ENCODE data around the gene NACA2. TPM values are rescaled to one million over a fixed set of nuclear protein-coding genes. Genes with fewer than 3 reads are reported as not detected.

NACA2 gene
- total RNA-seq, 1 experiment from 2014 or later: not detected

GRCh38 chr17:61619953-61620352, 28.9 kb upstream of the NACA2 start:
- Histone ChIP-seq H3K23ac (ENCODE audit: insufficient read length, low read depth, low read length) (no peak overlapping the region), H3K9me3 (ENCODE audit: control insufficient read depth, low read depth, low read length) (no peaks in the 10 kb centered on the region), H3K9ac (ENCODE audit: extremely low read depth, insufficient read length, low read length) (no peak overlapping the region), H4K8ac (replicated peaks; ENCODE audit: insufficient read length, low read depth, low read length) (no peak overlapping the region), H3T11ph (ENCODE audit: low read length) (no peak overlapping the region), H3K4me1 (ENCODE audit: insufficient read depth, low read length) (no peaks in the 10 kb centered on the region), H3K27ac (ENCODE audit: insufficient read length, low read depth, low read length) (no peak overlapping the region), H2BK20ac (ENCODE audit: low read depth, low read length, poor library complexity, severe bottlenecking) (no peak overlapping the region), H2AK5ac (ENCODE audit: insufficient read length, low read length) (no peak overlapping the region), H3K56ac (ENCODE audit: insufficient read length, low read depth, low read length) (no peak overlapping the region), H3K23me2 (ENCODE audit: insufficient read length, low read depth, low read length, poor library complexity, severe bottlenecking) (no peaks in the 10 kb centered on the region), H3K27me3 (ENCODE audit: insufficient read depth, low read length) (no peaks in the 10 kb centered on the region), H2BK15ac (ENCODE audit: low read depth, low read length) (no peak overlapping the region), H3K14ac (ENCODE audit: insufficient read depth, low read length) (no peak overlapping the region), H4K91ac (ENCODE audit: insufficient read length, low read depth, low read length) (no peak overlapping the region), H4K20me1 (ENCODE audit: control insufficient read depth, insufficient read depth, insufficient read length) (no peaks in the 10 kb centered on the region), H3K4me2 (ENCODE audit: insufficient read depth, insufficient read length, low read length) (no peak overlapping the region), H2BK5ac (ENCODE audit: insufficient read length, low read length) (no peak overlapping the region), H3K79me2 (ENCODE audit: insufficient read depth, low read length) (no peaks in the 10 kb centered on the region), H2BK120ac (ENCODE audit: low read depth, low read length, poor library complexity, severe bottlenecking) (no peak overlapping the region), H3K79me1 (ENCODE audit: insufficient read depth, low read depth, low read length, poor library complexity, severe bottlenecking) (no peaks in the 10 kb centered on the region), H2AFZ (ENCODE audit: low read length) (no peak overlapping the region), H3K4ac (ENCODE audit: low read depth, low read length) (no peak overlapping the region), H3K18ac (ENCODE audit: insufficient read length, low read depth, low read length) (no peak overlapping the region), H2BK12ac (ENCODE audit: insufficient read length, low read depth, low read length) (no peak overlapping the region), H4K5ac (ENCODE audit: insufficient read length, low read depth, low read length) (no peak overlapping the region)
- Mint-ChIP-seq H3K9me3 (peaks cover 21 to 34% of the 10 kb centered on the region in 2 experiments), H3K4me1 (peaks cover 4 to 9% of the 10 kb centered on the region in 2 experiments), H3K27me3 (ENCODE audit: low read depth) (no peaks in the 10 kb centered on the region), H3K27ac (no peak overlapping the region), H3K4me3 (no peak overlapping the region), H3K36me3 (ENCODE audit: insufficient read depth in 1 of 3, low read depth in 3 of 3) (peaks cover 6 to 27% (median 12%) of the 10 kb centered on the region in 3 experiments)
- no CpG with 5 or more reads among the region's 1 CpG for WGBS (ENCODE audit: extremely low coverage, insufficient read length, low lambda C conversion rate)
- no peak for TF ChIP-seq CTCF (conservative IDR thresholded peaks at IDR 0.05)
- DNase-seq: no peak
